C4-2B (cell line): ENCODE measurements around the gene SNTB2.

Experiments used
- ZFX ChIP-seq: fragments of 450-650 bp; IDR thresholded peaks from 2 replicates; pipeline ENCODE4 v1.6.1; 2017
- TF ChIP-seq, protein P1 (sequence below): fragments of 450-650 bp; conservative IDR thresholded peaks from 2 replicates; pipeline ENCODE4 v1.5.1; 2017; ENCODE audit warnings: mild to moderate bottlenecking

DNA sequence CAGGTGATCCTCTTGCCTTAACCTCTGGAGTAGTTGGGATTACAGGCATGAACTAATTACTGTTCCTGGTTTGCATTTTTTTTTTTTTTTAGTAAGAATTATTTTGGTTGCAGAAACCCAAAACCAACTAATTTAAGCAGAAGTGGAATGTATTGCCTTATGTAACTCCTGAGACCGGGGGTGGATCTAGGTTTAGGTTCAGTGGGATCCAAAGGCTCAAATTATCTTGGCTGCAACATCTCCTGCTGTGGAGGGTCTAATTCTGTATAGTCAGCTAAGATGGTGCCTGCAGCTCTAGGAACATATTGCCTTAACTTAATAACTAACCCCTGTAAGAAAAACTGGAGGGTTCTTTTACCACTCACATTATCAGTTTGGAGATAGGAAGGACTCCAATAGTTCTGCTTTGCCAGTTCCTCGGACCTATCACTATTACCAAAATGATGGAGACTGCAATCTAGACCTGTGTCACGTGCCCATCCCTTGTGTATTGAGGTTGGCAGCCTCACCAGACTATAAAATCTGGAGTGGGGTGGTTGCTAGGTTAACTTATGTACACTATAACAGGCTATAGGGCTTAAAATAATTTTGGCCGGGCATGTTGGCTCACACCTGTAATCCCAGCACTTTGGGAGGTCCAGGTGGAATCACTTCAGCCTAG, 8.5 kb downstream of the SNTB2 start:
- TF ChIP-seq, protein P1, sequence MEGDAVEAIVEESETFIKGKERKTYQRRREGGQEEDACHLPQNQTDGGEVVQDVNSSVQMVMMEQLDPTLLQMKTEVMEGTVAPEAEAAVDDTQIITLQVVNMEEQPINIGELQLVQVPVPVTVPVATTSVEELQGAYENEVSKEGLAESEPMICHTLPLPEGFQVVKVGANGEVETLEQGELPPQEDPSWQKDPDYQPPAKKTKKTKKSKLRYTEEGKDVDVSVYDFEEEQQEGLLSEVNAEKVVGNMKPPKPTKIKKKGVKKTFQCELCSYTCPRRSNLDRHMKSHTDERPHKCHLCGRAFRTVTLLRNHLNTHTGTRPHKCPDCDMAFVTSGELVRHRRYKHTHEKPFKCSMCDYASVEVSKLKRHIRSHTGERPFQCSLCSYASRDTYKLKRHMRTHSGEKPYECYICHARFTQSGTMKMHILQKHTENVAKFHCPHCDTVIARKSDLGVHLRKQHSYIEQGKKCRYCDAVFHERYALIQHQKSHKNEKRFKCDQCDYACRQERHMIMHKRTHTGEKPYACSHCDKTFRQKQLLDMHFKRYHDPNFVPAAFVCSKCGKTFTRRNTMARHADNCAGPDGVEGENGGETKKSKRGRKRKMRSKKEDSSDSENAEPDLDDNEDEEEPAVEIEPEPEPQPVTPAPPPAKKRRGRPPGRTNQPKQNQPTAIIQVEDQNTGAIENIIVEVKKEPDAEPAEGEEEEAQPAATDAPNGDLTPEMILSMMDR, result no peak
- no peak for TF ChIP-seq ZFX
